ENCODE measurements around the gene INPP5D. TPM values are rescaled to one million over a fixed set of nuclear protein-coding genes. Genes with fewer than 3 reads are reported as not detected.

The INPP5D gene
- total and polyA plus RNA-seq, 2 donors (not counting 1 experiment from before 2014, with no cell fraction given) = 0.01 to 0.33 TPM

- Histone ChIP-seq H3K36me3 (ENCODE audit: control insufficient read depth, insufficient read depth, low read length) (no peaks in the 10 kb centered on the region), H3K4me3 (replicated peaks in 1 of 4; ENCODE audit: control extremely low read depth in 1 of 4, insufficient read depth in 1 of 4, low read depth in 3 of 4, low read length in 4 of 4) (no peak overlapping the region), H3K4me2 (ENCODE audit: extremely low read depth, insufficient read depth, low read length) (no peak overlapping the region), H3K27me3 (ENCODE audit: control insufficient read depth, insufficient read depth, low read length) (peaks cover 18% of the 10 kb centered on the region), H3K9ac (ENCODE audit: insufficient read depth, low read length) (no peak overlapping the region), H3K4me1 (ENCODE audit: control insufficient read depth, extremely low read depth, insufficient read depth, low read length) (peaks cover 3% of the 10 kb centered on the region), H3K9me3 (ENCODE audit: control insufficient read depth, insufficient read depth, low read depth, low read length) (no peaks in the 10 kb centered on the region), H4K20me1 (ENCODE audit: control insufficient read depth, extremely low read depth, insufficient read depth, low read length) (no peaks in the 10 kb centered on the region), H2AFZ (ENCODE audit: low read length) (no peak overlapping the region), H3K27ac (ENCODE audit: insufficient read depth, low read length) (no peak overlapping the region), H3K79me2 (ENCODE audit: control insufficient read depth, insufficient read depth, low read length) (no peaks in the 10 kb centered on the region)
- TF ChIP-seq EZH2 (IDR thresholded peaks at IDR 0.05; ENCODE audit: low read length, missing control alignments) (no peak), CTCF (conservative IDR thresholded peaks at IDR 0.05 in 1 of 2, IDR thresholded peaks at IDR 0.05 in 1 of 2; ENCODE audit: low read depth in 1 of 2, low read length in 2 of 2) (no peak)
- peak in 1 of 2 donors; percentile 85 for DNase-seq (ENCODE audit: low read depth in 2 of 2)
Measured at GRCh38 chr2:233209533-233210171, 149.5 kb downstream of the INPP5D start.

GRCh38 chr2:233210281-233210680, 150.1 kb downstream of the INPP5D start:
- Histone ChIP-seq H3K27ac (ENCODE audit: insufficient read depth, low read length) (no peak overlapping the region), H2AFZ (ENCODE audit: low read length) (no peak overlapping the region)
- no peak for TF ChIP-seq CTCF (conservative IDR thresholded peaks at IDR 0.05 in 1 of 2, IDR thresholded peaks at IDR 0.05 in 1 of 2; ENCODE audit: low read depth in 1 of 2, low read length in 2 of 2)
- no peak for TF ChIP-seq EZH2 (IDR thresholded peaks at IDR 0.05; ENCODE audit: low read length, missing control alignments)

GRCh38 chr2:233210843-233211547, 150.9 kb downstream of the INPP5D start:
- H2AFZ ChIP-seq (ENCODE audit: low read length) = peak overlapping the region; percentile 49
- no peak overlapping the region for H3K9ac ChIP-seq (ENCODE audit: insufficient read depth, low read length)
- peak; percentile 92 to 93 for DNase-seq (ENCODE audit: low read depth in 2 of 2)
- H3K79me2 ChIP-seq (ENCODE audit: control insufficient read depth, insufficient read depth, low read length) = no peaks in the 10 kb centered on the region
- no peak for TF ChIP-seq CTCF (conservative IDR thresholded peaks at IDR 0.05 in 1 of 2, IDR thresholded peaks at IDR 0.05 in 1 of 2; ENCODE audit: low read depth in 1 of 2, low read length in 2 of 2)
- TF ChIP-seq EZH2 (IDR thresholded peaks at IDR 0.05; ENCODE audit: low read length, missing control alignments) = no peak
- H3K9me3 ChIP-seq (ENCODE audit: control insufficient read depth, insufficient read depth, low read depth, low read length) = no peaks in the 10 kb centered on the region
- peaks cover 3% of the 10 kb centered on the region for H3K4me1 ChIP-seq (ENCODE audit: control insufficient read depth, extremely low read depth, insufficient read depth, low read length)
- H4K20me1 ChIP-seq (ENCODE audit: control insufficient read depth, extremely low read depth, insufficient read depth, low read length) = no peaks in the 10 kb centered on the region
- peak overlapping the region in 2 of 4 experiments; percentile 9 to 20 for H3K4me3 ChIP-seq (replicated peaks in 1 of 4; ENCODE audit: control extremely low read depth in 1 of 4, insufficient read depth in 1 of 4, low read depth in 3 of 4, low read length in 4 of 4)
- H3K27me3 ChIP-seq (ENCODE audit: control insufficient read depth, insufficient read depth, low read length) = peaks cover 18% of the 10 kb centered on the region
- H3K36me3 ChIP-seq (ENCODE audit: control insufficient read depth, insufficient read depth, low read length) = no peaks in the 10 kb centered on the region
- peak overlapping the region; percentile 87 for H3K4me2 ChIP-seq (ENCODE audit: extremely low read depth, insufficient read depth, low read length)
- H3K27ac ChIP-seq (ENCODE audit: insufficient read depth, low read length) = no peak overlapping the region

More at GRCh38 chr2:233210281-233210680, 150.1 kb downstream of the INPP5D start:
- Histone ChIP-seq H3K9me3 (ENCODE audit: control insufficient read depth, insufficient read depth, low read depth, low read length) (no peaks in the 10 kb centered on the region), H3K36me3 (ENCODE audit: control insufficient read depth, insufficient read depth, low read length) (no peaks in the 10 kb centered on the region), H3K4me3 (replicated peaks in 1 of 4; ENCODE audit: control extremely low read depth in 1 of 4, insufficient read depth in 1 of 4, low read depth in 3 of 4, low read length in 4 of 4) (no peak overlapping the region), H3K4me2 (ENCODE audit: extremely low read depth, insufficient read depth, low read length) (no peak overlapping the region), H3K9ac (ENCODE audit: insufficient read depth, low read length) (no peak overlapping the region), H3K79me2 (ENCODE audit: control insufficient read depth, insufficient read depth, low read length) (no peaks in the 10 kb centered on the region), H3K4me1 (ENCODE audit: control insufficient read depth, extremely low read depth, insufficient read depth, low read length) (peaks cover 3% of the 10 kb centered on the region), H4K20me1 (ENCODE audit: control insufficient read depth, extremely low read depth, insufficient read depth, low read length) (no peaks in the 10 kb centered on the region), H3K27me3 (ENCODE audit: control insufficient read depth, insufficient read depth, low read length) (peaks cover 18% of the 10 kb centered on the region)
- DNase-seq (ENCODE audit: low read depth in 2 of 2) = no peak

Measured in fibroblast of lung (primary cell).